GM19324 (cell line): Measurements from ENCODE around the gene ATP5ME.
"Not testable (repeated sequence)": the region's sequence is repeated elsewhere in the genome, so short reads cannot be mapped to it uniquely, and the experiment has no call there.

Experiments
- ATAC-seq: cut with Tn5 transposase; IDR thresholded peaks from one replicate; pipeline ENCODE4 v1.9.1; 2021; ENCODE audit warnings: mild to moderate bottlenecking, moderate library complexity; ENCODE audit not compliant: unreplicated experiment, low FRiP score

The ATP5ME gene

GRCh38 chr4:674172-675035 is at the start of gene ATP5ME, which contains the start of gene MYL5:
Gene ATP5ME (minus strand): TSS chr4:674276. CDS start chr4:674247, 29 bp downstream.
Gene MYL5 (plus strand): TSS chr4:674542. CDS start chr4:678027, 3,485 bp downstream.
- ATAC-seq: peak; percentile 94

- ATAC-seq: no peak
Observed at GRCh38 chr4:722851-723360, 48.8 kb upstream of the ATP5ME start.

GRCh38 chr4:722169-722725 is 48.2 kb upstream of the ATP5ME start:
- ATAC-seq: no peak

GRCh38 chr4:721261-722168 is 47.4 kb upstream of the ATP5ME start:
- ATAC-seq: no peak

- ATAC-seq: no peak
Observed at GRCh38 chr4:720111-720860, 46.2 kb upstream of the ATP5ME start.

- no peak for ATAC-seq
Observed at GRCh38 chr4:718460-718859, 44.4 kb upstream of the ATP5ME start.

GRCh38 chr4:717601-718320 is 43.7 kb upstream of the ATP5ME start:
- no peak for ATAC-seq

GRCh38 chr4:714087-714486 is 40.0 kb upstream of the ATP5ME start:
- ATAC-seq: no peak

GRCh38 chr4:712916-713632 is 39.0 kb upstream of the ATP5ME start:
- ATAC-seq: no peak

- ATAC-seq: no peak
Observed at GRCh38 chr4:712093-712492, 38.0 kb upstream of the ATP5ME start.

- no peak for ATAC-seq
Observed at GRCh38 chr4:710916-711315, 36.8 kb upstream of the ATP5ME start.

GRCh38 chr4:710116-710515 is 36.0 kb upstream of the ATP5ME start:
- no peak for ATAC-seq

- no peak for ATAC-seq
Observed at GRCh38 chr4:709348-709747, 35.3 kb upstream of the ATP5ME start.

GRCh38 chr4:708631-708933 is 34.5 kb upstream of the ATP5ME start:
- no peak for ATAC-seq

- no peak for ATAC-seq
Observed at GRCh38 chr4:707929-708630, 34.0 kb upstream of the ATP5ME start.

- ATAC-seq: no peak
Observed at GRCh38 chr4:706834-707598, 32.9 kb upstream of the ATP5ME start.

GRCh38 chr4:706083-706633 is 32.1 kb upstream of the ATP5ME start:
- not testable (repeated sequence) for ATAC-seq
